ENCODE results near the gene MAZ. TPM values are rescaled to one million over a fixed set of nuclear protein-coding genes. Genes with fewer than 3 reads are reported as not detected.
"Not testable (repeated sequence)": the region's sequence is repeated elsewhere in the genome, so short reads cannot be mapped to it uniquely, and the experiment has no call there.

The MAZ gene
- 100 to 1,000 TPM; 139 to 199 TPM for total RNA-seq
- polyA plus RNA-seq (ENCODE audit: insufficient read length in 2 of 2): 100 to 1,000 TPM; 519 to 532 TPM
- long read RNA-seq, donor 1, transcript MAZ-202 (5 exons, 2,532 nt): major isoform, 52 of 85 reads
- long read RNA-seq, donor 1, transcript MAZ-214 (3 exons, 1,464 nt): minor isoform, 6 of 85 reads
- long read RNA-seq, donor 1, transcript MAZ-201 (6 exons, 2,698 nt): minor isoform, 10 of 85 reads
- long read RNA-seq, donor 1, partial matches to known transcripts: 12 of 85 reads
- long read RNA-seq, donor 1, other reads (novel, unspliced or antisense): 0 of 85 reads
- long read RNA-seq, donor 2, transcript MAZ-202 (5 exons, 2,532 nt): major isoform, 37 of 131 reads
- long read RNA-seq, donor 2, transcript MAZ-201 (6 exons, 2,698 nt): minor isoform, 9 of 131 reads
- long read RNA-seq, donor 2, partial matches to known transcripts: 74 of 131 reads
- long read RNA-seq, donor 2, other reads (novel, unspliced or antisense): 0 of 131 reads
- long read RNA-seq, donor 3, transcript MAZ-202 (5 exons, 2,532 nt): major isoform, 35 of 82 reads
- long read RNA-seq, donor 3, transcript MAZ-214 (3 exons, 1,464 nt): minor isoform, 6 of 82 reads
- long read RNA-seq, donor 3, transcript MAZ-201 (6 exons, 2,698 nt): minor isoform, 13 of 82 reads
- long read RNA-seq, donor 3, partial matches to known transcripts: 25 of 82 reads
- long read RNA-seq, donor 3, other reads (novel, unspliced or antisense): 0 of 82 reads
- long read RNA-seq, donor 4, transcript MAZ-202 (5 exons, 2,532 nt): major isoform, 26 of 50 reads
- long read RNA-seq, donor 4, transcript MAZ-214 (3 exons, 1,464 nt): minor isoform, 7 of 50 reads
- long read RNA-seq, donor 4, transcript MAZ-201 (6 exons, 2,698 nt): minor isoform, 5 of 50 reads
- long read RNA-seq, donor 4, partial matches to known transcripts: 5 of 50 reads
- long read RNA-seq, donor 4, other reads (novel, unspliced or antisense): 0 of 50 reads

GRCh38 chr16:29806099-29806579 is at the start of gene MAZ:
Gene MAZ, plus strand, starts transcription at chr16:29806529. Its CDS starts 173 bp downstream, at chr16:29806702.
- Histone ChIP-seq H3K4me3 (ENCODE audit: low read depth, low read length) (peak within 1 kb of the TSS; percentile 91), H3K27ac (ENCODE audit: low read depth, low read length) (peak within 1 kb of the TSS; percentile 97), H3K4me1 (ENCODE audit: control insufficient read depth, insufficient read depth, low read length) (peaks cover 47% of the 10 kb centered on the region), H3K27me3 (ENCODE audit: control insufficient read depth, insufficient read depth, low read length) (no peaks in the 10 kb centered on the region), H3K9me3 (ENCODE audit: control insufficient read depth, insufficient read depth, low read length) (no peaks in the 10 kb centered on the region), H3K36me3 (ENCODE audit: control insufficient read depth, insufficient read depth, low read length) (peaks cover 61% of the 10 kb centered on the region)
- WGBS (ENCODE audit: insufficient coverage): 2% methylated on average over 26 of the region's 67 CpGs
- DNase-seq (ENCODE audit: low read depth in 4 of 6, low spot score in 6 of 6): no peak

DNA sequence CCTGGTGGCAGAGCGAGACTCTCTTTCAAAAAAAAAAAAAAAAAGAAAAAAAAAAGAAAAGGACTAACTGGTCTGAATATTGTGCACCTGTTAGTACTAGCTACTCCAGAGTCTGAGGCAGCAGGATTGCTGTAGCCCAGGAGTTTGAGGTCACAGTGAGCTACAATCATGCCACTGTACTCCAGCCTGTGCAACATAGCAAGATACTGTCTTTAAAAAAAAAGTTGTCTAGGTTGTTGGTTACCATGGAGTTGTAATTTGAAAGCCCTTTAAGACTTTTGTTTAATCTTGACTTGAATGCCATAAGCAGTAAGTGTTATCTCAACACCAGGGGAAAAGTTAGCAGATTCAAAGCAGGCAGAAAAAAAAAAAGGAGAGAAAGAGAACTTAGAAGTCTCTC is 49.7 kb upstream of the MAZ start:
- H3K27ac ChIP-seq (ENCODE audit: low read depth, low read length): no peak overlapping the region
- no CpG with 5 or more reads among the region's 1 CpG for WGBS (ENCODE audit: insufficient coverage)
- no peaks in the 10 kb centered on the region for H3K4me1 ChIP-seq (ENCODE audit: control insufficient read depth, insufficient read depth, low read length)

GRCh38 chr16:29757086-29757485 is 49.2 kb upstream of the MAZ start:
- DNase-seq (ENCODE audit: low read depth in 4 of 6, low spot score in 6 of 6); H3K9me3 ChIP-seq (ENCODE audit: control insufficient read depth, insufficient read depth, low read length); H3K27ac ChIP-seq (ENCODE audit: low read depth, low read length); H3K27me3 ChIP-seq (ENCODE audit: control insufficient read depth, insufficient read depth, low read length); H3K36me3 ChIP-seq (ENCODE audit: control insufficient read depth, insufficient read depth, low read length); H3K4me1 ChIP-seq (ENCODE audit: control insufficient read depth, insufficient read depth, low read length); H3K4me3 ChIP-seq (ENCODE audit: low read depth, low read length): not testable (repeated sequence)
- WGBS (ENCODE audit: insufficient coverage): 96% methylated on average over 4 of the region's 8 CpGs

More for the DNA sequence above, 49.7 kb upstream of the MAZ start:
- Histone ChIP-seq H3K36me3 (ENCODE audit: control insufficient read depth, insufficient read depth, low read length) (no peaks in the 10 kb centered on the region), H3K9me3 (ENCODE audit: control insufficient read depth, insufficient read depth, low read length) (no peaks in the 10 kb centered on the region), H3K4me3 (ENCODE audit: low read depth, low read length) (no peak overlapping the region), H3K27me3 (ENCODE audit: control insufficient read depth, insufficient read depth, low read length) (no peaks in the 10 kb centered on the region)
- peak in 1 of 6 donors; percentile 15 for DNase-seq (ENCODE audit: low read depth in 4 of 6, low spot score in 6 of 6)

- H3K9me3 ChIP-seq (ENCODE audit: control insufficient read depth, insufficient read depth, low read length): no peaks in the 10 kb centered on the region
- H3K27me3 ChIP-seq (ENCODE audit: control insufficient read depth, insufficient read depth, low read length): no peaks in the 10 kb centered on the region
- no peaks in the 10 kb centered on the region for H3K36me3 ChIP-seq (ENCODE audit: control insufficient read depth, insufficient read depth, low read length)
- no peaks in the 10 kb centered on the region for H3K4me1 ChIP-seq (ENCODE audit: control insufficient read depth, insufficient read depth, low read length)
- DNase-seq (ENCODE audit: low read depth in 4 of 6, low spot score in 6 of 6): no peak
- H3K27ac ChIP-seq (ENCODE audit: low read depth, low read length): no peak overlapping the region
- no peak overlapping the region for H3K4me3 ChIP-seq (ENCODE audit: low read depth, low read length)
- 78% methylated on average over 6 of the region's 6 CpGs for WGBS (ENCODE audit: insufficient coverage)
These were observed 48.3 kb upstream of the MAZ start for GRCh38 chr16:29757950-29758466.

GRCh38 chr16:29760567-29761279 is 45.6 kb upstream of the MAZ start:
- Histone ChIP-seq H3K9me3 (ENCODE audit: control insufficient read depth, insufficient read depth, low read length) (no peaks in the 10 kb centered on the region), H3K27ac (ENCODE audit: low read depth, low read length) (no peak overlapping the region), H3K4me1 (ENCODE audit: control insufficient read depth, insufficient read depth, low read length) (no peaks in the 10 kb centered on the region), H3K36me3 (ENCODE audit: control insufficient read depth, insufficient read depth, low read length) (no peaks in the 10 kb centered on the region), H3K4me3 (ENCODE audit: low read depth, low read length) (no peak overlapping the region), H3K27me3 (ENCODE audit: control insufficient read depth, insufficient read depth, low read length) (no peaks in the 10 kb centered on the region)
- DNase-seq (ENCODE audit: low read depth in 4 of 6, low spot score in 6 of 6): no peak
- 74% methylated on average over 8 of the region's 9 CpGs for WGBS (ENCODE audit: insufficient coverage)

GRCh38 chr16:29761280-29761651 is 45.1 kb upstream of the MAZ start:
- not testable (repeated sequence) for H3K4me1 ChIP-seq (ENCODE audit: control insufficient read depth, insufficient read depth, low read length); H3K9me3 ChIP-seq (ENCODE audit: control insufficient read depth, insufficient read depth, low read length); DNase-seq (ENCODE audit: low read depth in 4 of 6, low spot score in 6 of 6); H3K27ac ChIP-seq (ENCODE audit: low read depth, low read length); H3K4me3 ChIP-seq (ENCODE audit: low read depth, low read length); H3K36me3 ChIP-seq (ENCODE audit: control insufficient read depth, insufficient read depth, low read length); H3K27me3 ChIP-seq (ENCODE audit: control insufficient read depth, insufficient read depth, low read length)
- WGBS (ENCODE audit: insufficient coverage): 52% methylated on average over 2 of the region's 8 CpGs

DNA sequence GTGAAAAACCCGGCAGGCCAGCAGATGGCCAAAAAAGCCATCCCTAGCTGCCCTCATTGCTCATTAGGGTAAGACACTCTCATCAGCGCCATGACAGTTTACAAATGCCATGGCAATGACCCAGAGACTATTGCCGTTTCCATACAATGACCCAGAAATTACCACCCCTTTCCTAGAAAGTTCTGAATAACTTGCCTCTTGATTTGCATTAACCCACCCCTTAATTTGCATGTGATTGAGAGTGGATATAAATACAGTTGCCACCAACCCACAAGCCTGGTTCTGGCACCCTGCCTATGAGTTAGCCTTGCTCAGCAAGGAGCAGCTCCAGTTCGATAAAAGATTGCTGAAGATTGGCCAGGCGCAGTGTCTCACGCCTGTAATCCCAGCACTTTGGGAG is 44.4 kb upstream of the MAZ start:
- DNase-seq (ENCODE audit: low read depth in 4 of 6, low spot score in 6 of 6): peak in 2 of 6 donors; percentile 64 to 68

GRCh38 chr16:29763326-29763725 is 43.0 kb upstream of the MAZ start:
- H3K4me3 ChIP-seq (ENCODE audit: low read depth, low read length): no peak overlapping the region
- no peaks in the 10 kb centered on the region for H3K36me3 ChIP-seq (ENCODE audit: control insufficient read depth, insufficient read depth, low read length)
- 71% methylated on average over 6 of the region's 6 CpGs for WGBS (ENCODE audit: insufficient coverage)
- no peak for DNase-seq (ENCODE audit: low read depth in 4 of 6, low spot score in 6 of 6)
- no peak overlapping the region for H3K27ac ChIP-seq (ENCODE audit: low read depth, low read length)
- no peaks in the 10 kb centered on the region for H3K4me1 ChIP-seq (ENCODE audit: control insufficient read depth, insufficient read depth, low read length)
- no peaks in the 10 kb centered on the region for H3K9me3 ChIP-seq (ENCODE audit: control insufficient read depth, insufficient read depth, low read length)
- no peaks in the 10 kb centered on the region for H3K27me3 ChIP-seq (ENCODE audit: control insufficient read depth, insufficient read depth, low read length)

More for the DNA sequence above, 44.4 kb upstream of the MAZ start:
- 44% methylated on average over 5 of the region's 6 CpGs for WGBS (ENCODE audit: insufficient coverage)
- Histone ChIP-seq H3K4me3 (ENCODE audit: low read depth, low read length) (no peak overlapping the region), H3K9me3 (ENCODE audit: control insufficient read depth, insufficient read depth, low read length) (no peaks in the 10 kb centered on the region), H3K4me1 (ENCODE audit: control insufficient read depth, insufficient read depth, low read length) (no peaks in the 10 kb centered on the region), H3K27me3 (ENCODE audit: control insufficient read depth, insufficient read depth, low read length) (no peaks in the 10 kb centered on the region), H3K27ac (ENCODE audit: low read depth, low read length) (no peak overlapping the region), H3K36me3 (ENCODE audit: control insufficient read depth, insufficient read depth, low read length) (no peaks in the 10 kb centered on the region)
